ENCODE data around the gene BRSK2.
A peak's percentile ranks its signal among the peaks of the same experiment; 100 is the strongest.
"Not testable (repeated sequence)": the region's sequence is repeated elsewhere in the genome, so short reads cannot be mapped to it uniquely, and the experiment has no call there.

Gene BRSK2

GRCh38 chr11:1506981-1507380 is 117.2 kb downstream of the BRSK2 start:
- no peak for TF ChIP-seq Cebpa-rat (IDR thresholded peaks at IDR 0.05)
- peaks cover 4% of the 10 kb centered on the region; the same call in 1 of the 2 replicates for H3K36me3 ChIP-seq
- H3K4me3 ChIP-seq: peak overlapping the region; percentile 60
- H3K4me1 ChIP-seq: peaks cover 95% of the 10 kb centered on the region
- H3K27ac ChIP-seq: peak overlapping the region; percentile 80
- no peaks in the 10 kb centered on the region for H3K27me3 ChIP-seq
- H3K4me2 ChIP-seq: peak overlapping the region; percentile 99
- H4K20me1 ChIP-seq: peaks cover 98% of the 10 kb centered on the region
- no peaks in the 10 kb centered on the region for H3K9me3 ChIP-seq
- peak overlapping the region; percentile 70 for H3K9ac ChIP-seq

DNA sequence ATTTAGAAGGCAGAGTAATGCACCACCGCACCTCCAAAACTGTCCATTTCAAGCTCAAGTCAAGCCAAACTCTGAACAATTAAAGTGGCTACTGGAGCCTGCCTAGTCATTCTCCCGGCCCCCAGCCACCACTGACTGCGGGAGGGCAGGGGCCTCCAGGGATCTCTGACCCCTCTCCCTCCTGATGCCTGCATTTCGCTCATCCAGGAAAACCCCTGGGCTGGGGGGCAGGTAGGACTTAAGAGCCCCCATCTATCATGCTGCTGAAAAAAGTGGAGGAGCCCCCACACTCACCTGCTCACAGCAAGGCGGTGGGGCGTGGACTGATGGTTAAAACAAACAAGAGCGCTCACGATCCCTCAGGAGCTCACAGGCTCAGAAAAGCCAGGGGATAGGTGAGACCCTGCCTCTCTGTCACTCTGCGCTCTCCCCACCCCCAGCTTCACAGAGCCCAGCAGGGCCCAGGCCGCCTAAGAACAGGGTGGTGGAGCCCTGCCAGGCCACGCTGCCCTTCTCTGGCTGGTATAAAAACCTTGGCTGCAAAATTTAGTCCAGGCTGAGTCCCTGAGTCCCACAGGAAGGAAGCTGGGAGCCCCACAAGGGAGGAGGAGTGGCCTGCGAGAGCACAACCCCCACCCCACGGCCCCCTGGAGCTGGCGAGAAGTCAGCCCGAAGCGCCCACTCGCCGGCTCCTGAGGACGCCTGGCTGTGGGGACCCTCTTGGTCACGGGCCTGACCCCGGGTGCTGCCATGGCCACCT is 117.8 kb downstream of the BRSK2 start:
- H3K4me2 ChIP-seq: peak overlapping the region; percentile 99
- peaks cover 98% of the 10 kb centered on the region for H4K20me1 ChIP-seq
- no peaks in the 10 kb centered on the region for H3K9me3 ChIP-seq
- H3K4me3 ChIP-seq: peak overlapping the region; percentile 60
- peaks cover 95% of the 10 kb centered on the region for H3K4me1 ChIP-seq
- no peaks in the 10 kb centered on the region for H3K27me3 ChIP-seq
- H3K36me3 ChIP-seq: peaks cover 4% of the 10 kb centered on the region; the same call in 1 of the 2 replicates
- TF ChIP-seq Cebpa-rat (IDR thresholded peaks at IDR 0.05): no peak
- H3K9ac ChIP-seq: peak overlapping the region; percentile 70
- H3K27ac ChIP-seq: peak overlapping the region; percentile 80

DNA sequence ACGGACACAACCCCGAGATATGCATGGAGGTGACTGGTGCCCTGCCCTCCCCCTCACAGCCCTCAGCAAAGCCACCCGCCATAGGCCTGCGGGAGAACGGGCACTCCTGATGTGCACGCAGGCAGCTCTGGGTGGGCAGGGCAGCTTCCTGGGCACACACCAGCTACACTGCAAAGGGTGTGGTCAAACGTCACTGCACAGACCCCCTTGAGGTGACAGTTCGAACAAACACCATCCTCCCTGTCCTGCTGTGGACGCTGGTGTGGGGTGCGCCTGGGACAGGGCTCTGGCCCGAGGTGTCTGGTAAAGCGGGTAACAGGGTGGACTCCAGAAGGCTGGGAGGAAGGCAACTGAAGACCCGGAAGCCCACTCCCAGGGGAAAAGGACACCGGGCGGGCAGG is 118.8 kb downstream of the BRSK2 start:
- Histone ChIP-seq H3K9me3 (no peaks in the 10 kb centered on the region), H3K36me3 (peaks cover 3% of the 10 kb centered on the region; the same call in 1 of the 2 replicates), H3K4me2 (peak overlapping the region; percentile 99), H3K27me3 (no peaks in the 10 kb centered on the region), H3K4me1 (peaks cover 93% of the 10 kb centered on the region), H4K20me1 (peaks cover 95% of the 10 kb centered on the region), H3K27ac (peak overlapping the region; percentile 80), H3K9ac (peak overlapping the region; percentile 70), H3K4me3 (peak overlapping the region; percentile 60)
- TF ChIP-seq Cebpa-rat (IDR thresholded peaks at IDR 0.05): no peak

GRCh38 chr11:1508986-1509385 is 119.3 kb downstream of the BRSK2 start:
- Histone ChIP-seq H4K20me1 (peaks cover 95% of the 10 kb centered on the region), H3K4me3 (no peak overlapping the region), H3K36me3 (no peaks in the 10 kb centered on the region), H3K27me3 (no peaks in the 10 kb centered on the region), H3K9me3 (no peaks in the 10 kb centered on the region), H3K4me2 (peak overlapping the region; percentile 99), H3K4me1 (peaks cover 93% of the 10 kb centered on the region), H3K9ac (peak overlapping the region; percentile 70; the same call in 1 of the 2 replicates), H3K27ac (peak overlapping the region; percentile 80)
- TF ChIP-seq Cebpa-rat (IDR thresholded peaks at IDR 0.05): no peak

DNA sequence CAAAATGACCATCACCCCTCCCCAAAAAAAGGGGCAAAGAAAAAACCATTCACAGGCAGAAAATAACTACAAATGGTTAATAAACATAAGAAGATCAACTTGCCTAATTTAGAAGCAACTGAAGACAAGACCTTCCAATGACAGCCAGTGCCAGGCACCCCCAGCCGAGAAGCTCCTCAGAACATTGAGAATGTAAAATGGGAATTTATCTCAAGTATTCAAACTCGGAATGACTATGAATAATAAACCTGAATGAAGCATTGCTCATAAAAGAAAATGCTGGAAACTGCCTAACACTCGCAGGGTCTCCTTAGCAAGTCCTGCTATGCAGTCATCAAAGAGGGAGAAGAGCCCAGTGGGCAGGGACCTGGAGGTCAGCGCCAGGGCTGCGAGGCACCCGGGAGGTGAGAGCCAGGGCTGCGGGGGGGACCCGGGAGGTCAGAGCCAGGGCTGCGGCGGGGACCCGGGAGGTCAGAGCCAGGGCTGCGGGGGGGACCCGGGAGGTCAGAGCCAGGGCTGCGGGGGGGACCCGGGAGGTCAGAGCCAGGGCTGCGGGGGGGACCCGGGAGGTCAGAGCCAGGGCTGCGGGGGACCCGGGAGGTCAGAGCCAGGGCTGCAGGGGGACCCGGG is 120.0 kb downstream of the BRSK2 start:
- Histone ChIP-seq H3K9ac (no peak overlapping the region), H3K27me3 (no peaks in the 10 kb centered on the region), H3K4me3 (no peak overlapping the region), H3K9me3 (no peaks in the 10 kb centered on the region), H3K4me1 (peaks cover 93% of the 10 kb centered on the region), H3K4me2 (peak overlapping the region; percentile 99), H3K27ac (no peak overlapping the region), H4K20me1 (peaks cover 95% of the 10 kb centered on the region), H3K36me3 (no peaks in the 10 kb centered on the region; the same call in 1 of the 2 replicates)
- no peak for TF ChIP-seq Cebpa-rat (IDR thresholded peaks at IDR 0.05)

DNA sequence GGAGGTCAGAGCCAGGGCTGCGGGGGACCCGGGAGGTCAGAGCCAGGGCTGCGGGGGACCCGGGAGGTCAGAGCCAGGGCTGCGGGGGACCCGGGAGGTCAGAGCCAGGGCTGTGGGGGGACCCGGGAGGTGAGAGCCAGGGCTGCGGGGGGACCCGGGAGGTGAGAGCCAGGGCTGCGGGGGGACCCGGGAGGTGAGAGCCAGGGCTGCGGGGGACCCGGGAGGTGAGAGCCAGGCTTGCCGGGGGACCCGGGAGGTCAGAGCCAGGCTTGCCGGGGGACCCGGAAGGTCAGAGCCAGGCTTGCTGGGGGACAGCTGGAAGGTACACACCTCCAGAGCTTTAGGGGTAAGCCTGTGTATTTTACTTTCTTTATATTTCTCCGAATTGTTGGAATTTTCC is 120.6 kb downstream of the BRSK2 start:
- H3K9ac ChIP-seq, H3K36me3 ChIP-seq, H3K4me3 ChIP-seq, H3K27me3 ChIP-seq, H3K27ac ChIP-seq, H3K9me3 ChIP-seq, H3K4me2 ChIP-seq: not testable (repeated sequence)
- H3K4me1 ChIP-seq: peaks cover 93% of the 10 kb centered on the region
- H4K20me1 ChIP-seq: peaks cover 95% of the 10 kb centered on the region

DNA sequence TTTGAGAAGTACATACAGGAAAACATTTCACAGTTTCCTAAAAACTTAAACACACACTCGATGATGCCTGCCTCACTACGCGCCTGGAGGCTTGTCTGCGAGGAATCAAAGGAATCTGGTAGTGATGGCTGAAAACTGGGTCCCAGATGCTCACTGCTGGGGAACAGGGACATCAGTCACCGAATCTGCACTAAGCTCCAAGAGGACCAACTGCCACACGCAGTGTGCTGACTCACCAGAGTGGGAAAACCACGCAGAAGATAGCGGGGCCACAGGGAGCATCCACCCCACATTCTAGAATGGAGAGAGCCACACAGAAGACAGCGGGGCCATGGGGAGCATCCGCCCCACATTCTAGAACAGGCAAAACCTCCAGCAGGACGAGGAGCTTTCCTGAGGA is 121.2 kb downstream of the BRSK2 start:
- Histone ChIP-seq H3K9ac (0 out of 2 replicates have a peak overlapping the region, but pooled peaks have one; percentile 3), H4K20me1 (peaks cover 95% of the 10 kb centered on the region)

DNA sequence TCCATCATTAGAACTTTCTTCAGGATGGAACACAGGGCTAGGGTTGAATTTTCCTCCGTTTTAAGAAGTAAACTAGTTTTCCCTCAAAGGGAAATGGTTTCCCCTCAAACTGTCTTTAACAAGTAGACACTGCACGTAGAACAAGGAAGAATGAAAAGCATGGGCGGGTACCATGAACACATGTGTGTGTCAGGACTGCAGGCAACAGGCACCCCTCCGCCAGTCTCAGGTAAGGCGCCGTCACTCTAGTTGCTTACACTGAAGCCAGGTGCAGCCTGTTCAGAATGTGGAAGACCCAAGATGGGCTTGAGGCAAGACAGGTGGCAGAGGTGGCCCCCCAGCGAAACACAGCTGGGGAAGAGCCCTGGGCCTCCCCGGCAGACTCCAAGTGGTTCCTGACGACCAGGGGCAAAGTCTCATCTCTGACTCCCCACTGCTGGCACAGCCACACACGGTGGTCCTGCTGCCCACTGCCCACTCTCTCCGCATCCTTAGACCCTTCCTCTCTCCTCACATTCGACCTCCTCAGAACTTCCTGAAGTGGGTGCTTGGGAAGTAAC is 122.3 kb downstream of the BRSK2 start:
- H4K20me1 ChIP-seq: peaks cover 95% of the 10 kb centered on the region
- H3K4me2 ChIP-seq: peak overlapping the region; percentile 61
- peaks cover 93% of the 10 kb centered on the region for H3K4me1 ChIP-seq
- no peaks in the 10 kb centered on the region for H3K27me3 ChIP-seq
- H3K27ac ChIP-seq: peak overlapping the region; percentile 30; the same call in 1 of the 2 replicates
- no peak overlapping the region for H3K9ac ChIP-seq
- H3K9me3 ChIP-seq: no peaks in the 10 kb centered on the region
- H3K36me3 ChIP-seq: no peaks in the 10 kb centered on the region; the same call in 1 of the 2 replicates
- H3K4me3 ChIP-seq: no peak overlapping the region
- no peak for TF ChIP-seq Cebpa-rat (IDR thresholded peaks at IDR 0.05)

More for the DNA sequence above, 121.2 kb downstream of the BRSK2 start:
- peaks cover 93% of the 10 kb centered on the region for H3K4me1 ChIP-seq
- H3K27me3 ChIP-seq: no peaks in the 10 kb centered on the region
- H3K36me3 ChIP-seq: no peaks in the 10 kb centered on the region; the same call in 1 of the 2 replicates
- no peaks in the 10 kb centered on the region for H3K9me3 ChIP-seq
- H3K4me2 ChIP-seq: peak overlapping the region; percentile 61
- H3K4me3 ChIP-seq: no peak overlapping the region
- no peak for TF ChIP-seq Cebpa-rat (IDR thresholded peaks at IDR 0.05)
- no peak overlapping the region for H3K27ac ChIP-seq

All from BLaER1 (cell line).